Ishikawa (cell line): Measurements from ENCODE around the gene PRR5.

ENCODE experiments used
- CEBPB ChIP-seq: IDR thresholded peaks from 2 replicates; pipeline ENCODE4 v1.6.1; 2012
- CREB1 ChIP-seq: IDR thresholded peaks from 2 replicates; pipeline ENCODE4 v1.6.1; 2012; ENCODE audit warnings: low read depth
- EP300 ChIP-seq: IDR thresholded peaks from 2 replicates; pipeline ENCODE4 v1.6.1; 2012; ENCODE audit warnings: borderline replicate concordance
- FOXM1 ChIP-seq: IDR thresholded peaks from 2 replicates; pipeline ENCODE4 v1.6.1; 2012; ENCODE audit warnings: low read depth, borderline replicate concordance
- MAX ChIP-seq: IDR thresholded peaks from 2 replicates; pipeline ENCODE4 v1.6.1; 2012
- NFIC ChIP-seq: IDR thresholded peaks from 2 replicates; pipeline ENCODE4 v1.6.1; 2012
- RAD21 ChIP-seq: IDR thresholded peaks from 2 replicates; pipeline ENCODE4 v1.6.1; 2012; ENCODE audit warnings: low read depth
- REST ChIP-seq: IDR thresholded peaks from 2 replicates; pipeline ENCODE4 v1.6.1; 2012; ENCODE audit warnings: low read depth, mild to moderate bottlenecking
- TAF1 ChIP-seq: IDR thresholded peaks from 2 replicates; pipeline ENCODE4 v1.6.1; 2012; ENCODE audit warnings: low read depth, mild to moderate bottlenecking
- TCF12 ChIP-seq: IDR thresholded peaks from 2 replicates; pipeline ENCODE4 v1.6.1; 2012; ENCODE audit warnings: low read depth
- USF1 ChIP-seq: IDR thresholded peaks from 2 replicates; pipeline ENCODE4 v1.6.1; 2012
- YY1 ChIP-seq: IDR thresholded peaks from 2 replicates; pipeline ENCODE4 v1.6.1; 2012; ENCODE audit warnings: low read depth
- ZBTB7A ChIP-seq: IDR thresholded peaks from 2 replicates; pipeline ENCODE4 v1.6.1; 2012; ENCODE audit warnings: low read depth

- TF ChIP-seq ZBTB7A (no peak), MAX (no peak), REST (no peak), USF1 (no peak), EP300 (no peak), TCF12 (no peak), FOXM1 (no peak), NFIC (no peak), CEBPB (no peak), RAD21 (no peak), YY1 (no peak), TAF1 (no peak), CREB1 (no peak)
Observed at GRCh38 chr22:44706488-44706887, 4.5 kb downstream of the PRR5 start.
